ENCODE measurements around the gene CHP1. TPM values are rescaled to one million over a fixed set of nuclear protein-coding genes. Genes with fewer than 3 reads are reported as not detected.
"Not testable (repeated sequence)": the region's sequence is repeated elsewhere in the genome, so short reads cannot be mapped to it uniquely, and the experiment has no call there.

CHP1 gene
- total and polyA plus RNA-seq, 2 donors (not counting 1 experiment from before 2014, with no cell fraction given): 14.2 to 39.9 TPM

GRCh38 chr15:41250745-41251144 is 19.7 kb downstream of the CHP1 start:
- H3K9me3 Mint-ChIP-seq (ENCODE audit: insufficient read depth); H3K9ac ChIP-seq (ENCODE audit: low read length); intact Hi-C loops (cut with micrococcal nuclease); ATAC-seq (ENCODE audit: low read depth); H3K27me3 ChIP-seq (replicated peaks in 1 of 4; ENCODE audit: control extremely low read depth in 1 of 4, control insufficient read depth in 3 of 4, insufficient read depth in 4 of 4, low read length in 3 of 4); H3K9me3 ChIP-seq (ENCODE audit: control extremely low read depth in 1 of 3, control insufficient read depth in 2 of 3, insufficient read depth in 1 of 3, low read length in 2 of 3); H3K27ac ChIP-seq (ENCODE audit: low read length in 2 of 2); H3K27ac Mint-ChIP-seq; H3K27me3 Mint-ChIP-seq; CTCF ChIA-PET; POLR2A ChIA-PET; H2AFZ ChIP-seq (ENCODE audit: insufficient read depth, low read depth, low read length, poor library complexity, severe bottlenecking); H3K4me3 Mint-ChIP-seq; H3K36me3 ChIP-seq (replicated peaks in 1 of 2; ENCODE audit: control extremely low read depth in 1 of 2, control insufficient read depth in 1 of 2, extremely low read depth in 1 of 2, insufficient read depth in 2 of 2, low read length in 1 of 2); H4K20me1 ChIP-seq (ENCODE audit: control insufficient read depth, insufficient read depth, low read length, poor library complexity, severe bottlenecking); H3K4me3 ChIP-seq (ENCODE audit: control extremely low read depth in 1 of 5, extremely low read depth in 1 of 5, insufficient read depth in 1 of 5, low read depth in 2 of 5, low read length in 4 of 5); H3K79me2 ChIP-seq (ENCODE audit: control insufficient read depth, insufficient read depth, low read length); H3K4me2 ChIP-seq (replicated peaks; ENCODE audit: low read depth, low read length, poor library complexity, severe bottlenecking); DNase-seq: not testable (repeated sequence)
- 82% methylated on average over 4 of the region's 8 CpGs for WGBS (ENCODE audit: insufficient coverage)
- peaks cover 8 to 14% of the 10 kb centered on the region in 2 donors for H3K4me1 ChIP-seq (ENCODE audit: control insufficient read depth in 2 of 2, insufficient read depth in 2 of 2, low read length in 2 of 2)
- H3K4me1 Mint-ChIP-seq: peaks cover 11% of the 10 kb centered on the region

GRCh38 chr15:41251411-41251810 is 20.3 kb downstream of the CHP1 start:
- ChIA-PET CTCF (no interaction called here), POLR2A (no interaction called here)
- H3K36me3 ChIP-seq (replicated peaks in 1 of 2; ENCODE audit: control extremely low read depth in 1 of 2, control insufficient read depth in 1 of 2, extremely low read depth in 1 of 2, insufficient read depth in 2 of 2, low read length in 1 of 2): peaks cover 2% of the 10 kb centered on the region in 2 experiments
- Mint-ChIP-seq H3K27ac (no peak overlapping the region), H3K4me3 (no peak overlapping the region), H3K4me1 (peaks cover 11% of the 10 kb centered on the region), H3K9me3 (ENCODE audit: insufficient read depth) (no peaks in the 10 kb centered on the region), H3K27me3 (no peaks in the 10 kb centered on the region)
- no peak overlapping the region for H3K27ac ChIP-seq (ENCODE audit: low read length in 2 of 2)
- H3K79me2 ChIP-seq (ENCODE audit: control insufficient read depth, insufficient read depth, low read length): no peaks in the 10 kb centered on the region
- H3K9me3 ChIP-seq (ENCODE audit: control extremely low read depth in 1 of 3, control insufficient read depth in 2 of 3, insufficient read depth in 1 of 3, low read length in 2 of 3): no peaks in the 10 kb centered on the region
- H3K27me3 ChIP-seq (replicated peaks in 1 of 4; ENCODE audit: control extremely low read depth in 1 of 4, control insufficient read depth in 3 of 4, insufficient read depth in 4 of 4, low read length in 3 of 4): no peaks in the 10 kb centered on the region
- intact Hi-C loops (cut with micrococcal nuclease): no loop called here
- H3K4me3 ChIP-seq (ENCODE audit: control extremely low read depth in 1 of 5, extremely low read depth in 1 of 5, insufficient read depth in 1 of 5, low read depth in 2 of 5, low read length in 4 of 5): no peak overlapping the region
- peaks cover 8 to 14% of the 10 kb centered on the region in 2 donors for H3K4me1 ChIP-seq (ENCODE audit: control insufficient read depth in 2 of 2, insufficient read depth in 2 of 2, low read length in 2 of 2)
- no peak for ATAC-seq (ENCODE audit: low read depth)
- H2AFZ ChIP-seq (ENCODE audit: insufficient read depth, low read depth, low read length, poor library complexity, severe bottlenecking): no peak overlapping the region
- no peak for DNase-seq
- H3K4me2 ChIP-seq (replicated peaks; ENCODE audit: low read depth, low read length, poor library complexity, severe bottlenecking): no peak overlapping the region
- no peak overlapping the region for H3K9ac ChIP-seq (ENCODE audit: low read length)
- TF ChIP-seq CTCF (IDR thresholded peaks at IDR 0.05): no peak
- TF ChIP-seq EZH2 (IDR thresholded peaks at IDR 0.05; ENCODE audit: borderline replicate concordance, insufficient read depth, low read depth, low read length, poor library complexity, severe bottlenecking): no peak
- 95% methylated on average over 4 of the region's 5 CpGs for WGBS (ENCODE audit: insufficient coverage)
- no peaks in the 10 kb centered on the region for H4K20me1 ChIP-seq (ENCODE audit: control insufficient read depth, insufficient read depth, low read length, poor library complexity, severe bottlenecking)
